ENCODE results near the gene MSL1. TPM values are rescaled to one million over a fixed set of nuclear protein-coding genes. Genes with fewer than 3 reads are reported as not detected.

Gene MSL1
- total and polyA plus RNA-seq, 2 of the 13 experiments (the other 11 are each of a cell fraction or from before 2014, with no cell fraction given), result 63.8 to 88.5 TPM

DNA sequence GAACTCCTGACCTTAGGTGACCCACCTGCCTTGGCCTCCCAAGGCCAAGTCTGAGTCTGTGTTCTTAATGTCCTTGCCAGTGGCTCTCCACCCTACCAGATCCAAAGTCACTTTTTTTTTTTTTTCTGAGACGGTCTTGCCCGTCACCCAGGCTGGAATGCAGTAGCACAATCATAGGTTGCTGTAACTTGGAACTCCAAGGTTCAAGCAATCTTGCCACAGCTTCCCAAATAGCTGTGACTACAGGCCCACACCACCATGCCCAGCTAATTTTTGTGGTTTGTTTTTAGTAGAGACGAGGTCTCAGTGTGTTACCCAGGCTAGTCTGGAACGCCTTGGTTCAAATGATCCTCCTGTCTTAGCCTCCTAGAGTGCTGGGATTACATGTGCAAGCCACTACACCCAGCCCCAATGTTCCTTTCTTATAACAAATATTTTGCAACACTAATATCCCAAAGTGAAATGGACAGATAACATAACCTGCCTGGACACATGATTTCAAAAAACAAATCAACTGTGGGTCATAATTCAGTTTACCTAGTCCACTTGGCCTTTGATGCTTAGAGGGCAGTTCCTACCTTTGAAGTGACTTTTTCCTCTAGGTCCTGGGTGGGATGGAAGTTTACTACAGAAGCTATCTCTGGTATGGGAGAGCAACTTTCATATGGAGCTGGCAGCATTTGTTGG, 51.5 kb downstream of the MSL1 start (continued):
- TF ChIP-seq MATR3 (CRISPR knock-in tag; IDR thresholded peaks at IDR 0.05), result no peak
- TF ChIP-seq TOE1 (CRISPR knock-in tag; IDR thresholded peaks at IDR 0.05), result no peak
- no peak for TF ChIP-seq RAD21 (CRISPR knock-in tag; IDR thresholded peaks at IDR 0.05)
- TF ChIP-seq SRSF1 (optimal IDR thresholded peaks at IDR 0.05; ENCODE audit: low read depth, low read length), result no peak
- TF ChIP-seq TEAD2 (CRISPR knock-in tag; IDR thresholded peaks at IDR 0.05), result no peak
- TF ChIP-seq NFKB2 (CRISPR knock-in tag; IDR thresholded peaks at IDR 0.05; ENCODE audit: borderline replicate concordance), result no peak
- no peak for TF ChIP-seq RFXANK (CRISPR knock-in tag; IDR thresholded peaks at IDR 0.05)
- TF ChIP-seq GATAD1 (CRISPR knock-in tag; IDR thresholded peaks at IDR 0.05), result no peak
- no peak for TF ChIP-seq AHR (CRISPR knock-in tag; IDR thresholded peaks at IDR 0.05)
- TF ChIP-seq, protein P1, sequence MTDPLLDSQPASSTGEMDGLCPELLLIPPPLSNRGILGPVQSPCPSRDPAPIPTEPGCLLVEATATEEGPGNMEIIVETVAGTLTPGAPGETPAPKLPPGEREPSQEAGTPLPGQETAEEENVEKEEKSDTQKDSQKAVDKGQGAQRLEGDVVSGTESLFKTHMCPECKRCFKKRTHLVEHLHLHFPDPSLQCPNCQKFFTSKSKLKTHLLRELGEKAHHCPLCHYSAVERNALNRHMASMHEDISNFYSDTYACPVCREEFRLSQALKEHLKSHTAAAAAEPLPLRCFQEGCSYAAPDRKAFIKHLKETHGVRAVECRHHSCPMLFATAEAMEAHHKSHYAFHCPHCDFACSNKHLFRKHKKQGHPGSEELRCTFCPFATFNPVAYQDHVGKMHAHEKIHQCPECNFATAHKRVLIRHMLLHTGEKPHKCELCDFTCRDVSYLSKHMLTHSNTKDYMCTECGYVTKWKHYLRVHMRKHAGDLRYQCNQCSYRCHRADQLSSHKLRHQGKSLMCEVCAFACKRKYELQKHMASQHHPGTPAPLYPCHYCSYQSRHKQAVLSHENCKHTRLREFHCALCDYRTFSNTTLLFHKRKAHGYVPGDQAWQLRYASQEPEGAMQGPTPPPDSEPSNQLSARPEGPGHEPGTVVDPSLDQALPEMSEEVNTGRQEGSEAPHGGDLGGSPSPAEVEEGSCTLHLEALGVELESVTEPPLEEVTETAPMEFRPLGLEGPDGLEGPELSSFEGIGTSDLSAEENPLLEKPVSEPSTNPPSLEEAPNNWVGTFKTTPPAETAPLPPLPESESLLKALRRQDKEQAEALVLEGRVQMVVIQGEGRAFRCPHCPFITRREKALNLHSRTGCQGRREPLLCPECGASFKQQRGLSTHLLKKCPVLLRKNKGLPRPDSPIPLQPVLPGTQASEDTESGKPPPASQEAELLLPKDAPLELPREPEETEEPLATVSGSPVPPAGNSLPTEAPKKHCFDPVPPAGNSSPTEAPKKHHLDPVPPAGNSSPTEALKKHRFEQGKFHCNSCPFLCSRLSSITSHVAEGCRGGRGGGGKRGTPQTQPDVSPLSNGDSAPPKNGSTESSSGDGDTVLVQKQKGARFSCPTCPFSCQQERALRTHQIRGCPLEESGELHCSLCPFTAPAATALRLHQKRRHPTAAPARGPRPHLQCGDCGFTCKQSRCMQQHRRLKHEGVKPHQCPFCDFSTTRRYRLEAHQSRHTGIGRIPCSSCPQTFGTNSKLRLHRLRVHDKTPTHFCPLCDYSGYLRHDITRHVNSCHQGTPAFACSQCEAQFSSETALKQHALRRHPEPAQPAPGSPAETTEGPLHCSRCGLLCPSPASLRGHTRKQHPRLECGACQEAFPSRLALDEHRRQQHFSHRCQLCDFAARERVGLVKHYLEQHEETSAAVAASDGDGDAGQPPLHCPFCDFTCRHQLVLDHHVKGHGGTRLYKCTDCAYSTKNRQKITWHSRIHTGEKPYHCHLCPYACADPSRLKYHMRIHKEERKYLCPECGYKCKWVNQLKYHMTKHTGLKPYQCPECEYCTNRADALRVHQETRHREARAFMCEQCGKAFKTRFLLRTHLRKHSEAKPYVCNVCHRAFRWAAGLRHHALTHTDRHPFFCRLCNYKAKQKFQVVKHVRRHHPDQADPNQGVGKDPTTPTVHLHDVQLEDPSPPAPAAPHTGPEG (CRISPR knock-in tag; IDR thresholded peaks at IDR 0.05), result no peak
- TF ChIP-seq RELA (CRISPR knock-in tag; IDR thresholded peaks at IDR 0.05), result no peak
- TF ChIP-seq NFE2L2 (IDR thresholded peaks at IDR 0.05; ENCODE audit: low read length), result no peak
- TF ChIP-seq, protein P2, sequence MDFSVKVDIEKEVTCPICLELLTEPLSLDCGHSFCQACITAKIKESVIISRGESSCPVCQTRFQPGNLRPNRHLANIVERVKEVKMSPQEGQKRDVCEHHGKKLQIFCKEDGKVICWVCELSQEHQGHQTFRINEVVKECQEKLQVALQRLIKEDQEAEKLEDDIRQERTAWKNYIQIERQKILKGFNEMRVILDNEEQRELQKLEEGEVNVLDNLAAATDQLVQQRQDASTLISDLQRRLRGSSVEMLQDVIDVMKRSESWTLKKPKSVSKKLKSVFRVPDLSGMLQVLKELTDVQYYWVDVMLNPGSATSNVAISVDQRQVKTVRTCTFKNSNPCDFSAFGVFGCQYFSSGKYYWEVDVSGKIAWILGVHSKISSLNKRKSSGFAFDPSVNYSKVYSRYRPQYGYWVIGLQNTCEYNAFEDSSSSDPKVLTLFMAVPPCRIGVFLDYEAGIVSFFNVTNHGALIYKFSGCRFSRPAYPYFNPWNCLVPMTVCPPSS (IDR thresholded peaks at IDR 0.05), result no peak
- no peak for TF ChIP-seq SNAI1 (CRISPR knock-in tag; IDR thresholded peaks at IDR 0.05; ENCODE audit: borderline replicate concordance)
- no peak for TF ChIP-seq KDM2A (CRISPR knock-in tag; IDR thresholded peaks at IDR 0.05; ENCODE audit: borderline replicate concordance, low read depth)
- TF ChIP-seq GLI4 (CRISPR knock-in tag; IDR thresholded peaks at IDR 0.05; ENCODE audit: borderline replicate concordance), result no peak
- no peak for TF ChIP-seq ZNF468 (CRISPR knock-in tag; IDR thresholded peaks at IDR 0.05)
- no peak for TF ChIP-seq HCFC1 (IDR thresholded peaks at IDR 0.05; ENCODE audit: low read depth, low read length)
- TF ChIP-seq MBNL3 (CRISPR knock-in tag; conservative IDR thresholded peaks at IDR 0.05), result no peak
- no peak for TF ChIP-seq ZNF260 (CRISPR knock-in tag; IDR thresholded peaks at IDR 0.05; ENCODE audit: borderline replicate concordance, low read depth)
- TF ChIP-seq YY1 (IDR thresholded peaks at IDR 0.05; ENCODE audit: insufficient read depth, insufficient replicate concordance, low read depth, low read length), result no peak
- no peak for TF ChIP-seq ZNF33B (CRISPR knock-in tag; IDR thresholded peaks at IDR 0.05)
- TF ChIP-seq, protein P3, sequence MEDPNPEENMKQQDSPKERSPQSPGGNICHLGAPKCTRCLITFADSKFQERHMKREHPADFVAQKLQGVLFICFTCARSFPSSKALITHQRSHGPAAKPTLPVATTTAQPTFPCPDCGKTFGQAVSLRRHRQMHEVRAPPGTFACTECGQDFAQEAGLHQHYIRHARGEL (CRISPR knock-in tag; IDR thresholded peaks at IDR 0.05), result no peak
- TF ChIP-seq, protein P4, sequence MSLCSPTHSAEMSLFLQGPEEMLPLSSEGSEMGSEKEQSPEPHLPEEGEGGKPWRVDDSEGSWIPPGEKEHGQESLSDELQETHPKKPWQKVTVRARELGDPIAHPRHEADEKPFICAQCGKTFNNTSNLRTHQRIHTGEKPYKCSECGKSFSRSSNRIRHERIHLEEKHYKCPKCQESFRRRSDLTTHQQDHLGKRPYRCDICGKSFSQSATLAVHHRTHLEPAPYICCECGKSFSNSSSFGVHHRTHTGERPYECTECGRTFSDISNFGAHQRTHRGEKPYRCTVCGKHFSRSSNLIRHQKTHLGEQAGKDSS (CRISPR knock-in tag; IDR thresholded peaks at IDR 0.05; ENCODE audit: borderline replicate concordance, low read depth), result no peak
- no peak for TF ChIP-seq ATRX (CRISPR knock-in tag; IDR thresholded peaks at IDR 0.05; ENCODE audit: borderline replicate concordance)
